H54 (cell line): ENCODE data around the gene MEMO1.
"Not testable (repeated sequence)": the region's sequence is repeated elsewhere in the genome, so short reads cannot be mapped to it uniquely, and the experiment has no call there.

Experiments used
- DNase-seq: peaks from one replicate; pipeline ENCODE4 v3.0.0; 2011; ENCODE audit warnings: low spot score, mixed read lengths; ENCODE audit not compliant: insufficient read length
- FAIRE-seq: peaks from 3 replicates; lab custom pipeline; 2011; peaks lifted over from hg19 to GRCh38; lab: Jason Lieb, UNC
- POLR2A ChIP-seq: IDR thresholded peaks from 2 replicates; pipeline ENCODE4 v1.6.1; 2011; ENCODE audit warnings: low read depth, mild to moderate bottlenecking, low read length

MEMO1 gene

DNA sequence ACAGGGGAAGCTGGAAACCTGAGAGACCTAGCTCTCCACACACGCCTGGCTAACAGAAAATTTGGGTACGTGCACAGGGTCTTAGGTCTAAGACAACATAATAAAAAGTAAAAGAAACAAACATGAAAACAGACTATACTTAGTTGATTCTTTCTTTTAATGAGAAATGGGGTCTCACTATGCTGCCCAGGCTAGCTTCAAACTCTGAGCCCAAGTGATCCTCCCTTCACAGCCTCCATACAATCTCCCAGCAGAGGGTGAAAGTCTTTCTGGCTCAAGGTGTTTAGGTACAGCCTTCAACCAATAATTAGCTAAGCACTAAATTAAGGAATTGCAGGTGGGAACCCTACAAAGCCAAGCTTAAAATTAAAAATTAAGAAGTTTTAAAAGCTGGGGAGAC, 116.2 kb downstream of the MEMO1 start:
- no peak for TF ChIP-seq POLR2A
- FAIRE-seq = no peak

DNA sequence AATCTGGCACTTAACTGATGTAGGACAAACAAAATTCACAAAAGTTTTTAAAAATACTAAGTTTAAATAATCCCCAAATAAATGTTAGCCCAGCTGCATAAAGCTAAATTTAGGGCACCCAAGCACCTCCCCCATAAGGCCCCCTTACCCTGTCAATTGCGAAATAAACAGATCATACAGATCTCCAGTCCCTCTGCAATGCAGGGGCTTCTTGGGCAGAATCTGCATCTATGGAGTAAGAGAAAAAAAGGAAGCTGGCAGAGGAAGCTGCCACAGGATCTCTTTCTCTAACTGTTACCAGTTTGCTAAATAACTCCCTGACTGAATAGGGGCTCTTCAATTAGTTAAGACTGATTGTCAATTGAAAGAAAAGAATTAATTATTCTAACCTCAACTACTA, 117.7 kb downstream of the MEMO1 start:
- no peak for DNase-seq
- TF ChIP-seq POLR2A = no peak
- no peak for FAIRE-seq

More for the DNA sequence above, 116.2 kb downstream of the MEMO1 start:
- no peak for DNase-seq

- TF ChIP-seq POLR2A = no peak
- DNase-seq (no peak), FAIRE-seq (no peak)
Measured at GRCh38 chr2:31889044-31889443, 121.8 kb downstream of the MEMO1 start.

DNA sequence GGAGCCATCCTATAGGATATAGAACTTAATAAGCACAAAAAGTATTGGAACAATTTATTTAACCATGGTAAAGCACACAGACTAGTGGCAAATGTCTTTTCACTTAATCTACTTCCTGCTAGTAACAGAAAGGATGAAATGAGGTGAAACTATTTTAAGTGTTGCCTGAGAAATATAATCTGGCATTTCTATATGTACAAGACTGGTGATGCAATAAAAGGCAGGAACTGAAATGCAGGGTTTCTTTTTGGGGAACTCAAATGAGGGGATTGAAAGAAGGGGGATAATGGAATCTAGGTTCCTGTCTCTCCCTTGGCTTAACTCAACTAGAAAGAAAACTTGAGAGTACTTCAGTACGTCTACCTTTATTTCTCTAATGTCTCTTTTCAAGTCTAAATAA, 122.3 kb downstream of the MEMO1 start:
- FAIRE-seq = no peak
- DNase-seq = no peak
- no peak for TF ChIP-seq POLR2A

- FAIRE-seq = no peak
- TF ChIP-seq POLR2A = no peak
- no peak for DNase-seq
Measured at GRCh38 chr2:31886700-31887099, 124.1 kb downstream of the MEMO1 start.

DNA sequence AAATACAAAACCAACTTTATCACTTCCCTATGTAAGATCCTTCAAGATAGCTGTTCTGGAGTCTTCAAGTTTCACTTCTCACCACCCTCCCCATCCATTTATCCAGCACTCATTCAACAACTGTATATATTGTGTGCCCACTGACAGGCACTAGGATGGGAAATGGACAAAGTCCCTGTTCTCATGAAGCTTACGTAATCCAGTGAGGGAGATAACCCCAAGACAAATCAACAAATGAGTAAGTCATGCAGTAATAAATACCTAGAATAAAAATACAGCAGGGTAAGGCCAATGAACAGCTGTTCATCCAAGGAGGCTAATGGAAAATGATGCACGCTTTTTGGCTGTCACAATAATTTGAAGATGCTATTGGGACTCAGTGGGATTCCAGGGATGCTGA, 133.8 kb downstream of the MEMO1 start:
- no peak for DNase-seq
- TF ChIP-seq POLR2A = no peak
- no peak for FAIRE-seq

DNA sequence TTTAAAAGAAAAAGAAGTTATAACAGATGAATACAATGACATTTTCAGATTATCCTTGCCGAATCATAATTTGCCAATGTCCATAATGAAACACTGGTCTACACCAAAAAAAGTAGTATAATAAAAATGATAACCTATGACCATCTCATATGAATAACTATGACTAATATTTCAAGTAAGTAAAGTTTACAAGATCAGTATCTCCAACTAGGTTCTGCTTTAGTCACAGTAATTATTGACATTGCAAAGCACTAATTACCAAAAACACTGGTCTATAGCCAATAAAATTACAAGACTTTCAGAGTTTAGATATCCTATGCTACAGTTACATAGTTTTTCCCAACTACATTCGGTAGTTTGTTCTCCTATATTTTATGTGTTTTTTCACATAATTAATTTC, 136.7 kb downstream of the MEMO1 start:
- no peak for TF ChIP-seq POLR2A

GRCh38 chr2:31865215-31865614, 145.6 kb downstream of the MEMO1 start:
- DNase-seq = no peak
- TF ChIP-seq POLR2A = no peak
- FAIRE-seq = no peak

More for the DNA sequence above, 136.7 kb downstream of the MEMO1 start:
- DNase-seq (no peak), FAIRE-seq (no peak)

- DNase-seq (no peak), FAIRE-seq (no peak)
- TF ChIP-seq POLR2A = no peak
Measured at GRCh38 chr2:31863867-31864266, 146.9 kb downstream of the MEMO1 start.

GRCh38 chr2:31863015-31863656, 147.7 kb downstream of the MEMO1 start:
- DNase-seq, FAIRE-seq: not testable (repeated sequence)

GRCh38 chr2:31859959-31860358, 150.8 kb downstream of the MEMO1 start:
- FAIRE-seq = no peak
- no peak for DNase-seq

GRCh38 chr2:31853521-31853920, 157.3 kb downstream of the MEMO1 start:
- no peak for DNase-seq
- no peak for FAIRE-seq
- no peak for TF ChIP-seq POLR2A

More at GRCh38 chr2:31859959-31860358, 150.8 kb downstream of the MEMO1 start:
- no peak for TF ChIP-seq POLR2A

DNA sequence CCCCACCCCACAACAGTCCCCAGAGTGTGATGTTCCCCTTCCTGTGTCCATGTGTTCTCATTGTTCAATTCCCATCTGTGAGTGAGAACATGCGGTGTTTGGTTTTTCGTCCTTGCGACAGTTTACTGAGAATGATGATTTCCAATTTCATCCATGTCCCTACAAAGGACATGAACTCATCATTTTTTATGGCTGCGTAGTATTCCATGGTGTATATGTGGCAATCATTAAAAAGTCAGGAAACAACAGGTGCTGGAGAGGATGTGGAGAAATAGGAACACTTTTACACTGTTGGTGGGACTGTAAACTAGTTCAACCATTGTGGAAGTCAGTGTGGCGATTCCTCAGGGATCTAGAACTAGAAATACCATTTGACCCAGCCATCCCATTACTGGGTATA, 168.7 kb downstream of the MEMO1 start:
- not testable (repeated sequence) for FAIRE-seq, DNase-seq

DNA sequence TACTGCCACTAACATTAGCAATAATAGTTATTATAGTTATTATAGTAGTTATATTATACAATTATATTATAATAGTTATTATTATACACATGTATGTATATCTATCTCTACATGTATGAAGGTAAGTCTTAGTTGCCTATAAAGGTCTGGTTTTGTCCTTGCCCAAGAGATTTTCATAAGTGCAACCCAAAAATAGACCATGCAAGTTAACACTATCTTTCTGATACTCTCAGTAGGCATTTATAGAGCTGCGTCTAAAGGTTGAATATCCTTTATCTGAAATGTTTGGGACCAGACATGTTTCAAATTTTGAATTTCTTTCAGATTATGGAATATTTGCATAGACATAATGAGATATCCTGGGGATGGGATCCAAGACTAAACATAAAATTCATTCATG, 175.4 kb downstream of the MEMO1 start:
- no peak for DNase-seq
- no peak for FAIRE-seq
- no peak for TF ChIP-seq POLR2A

- FAIRE-seq (no peak), DNase-seq (no peak)
- TF ChIP-seq POLR2A = no peak
Measured at GRCh38 chr2:31832363-31832762, 178.4 kb downstream of the MEMO1 start.
